ENCODE results near the gene GRXCR2.

DNA sequence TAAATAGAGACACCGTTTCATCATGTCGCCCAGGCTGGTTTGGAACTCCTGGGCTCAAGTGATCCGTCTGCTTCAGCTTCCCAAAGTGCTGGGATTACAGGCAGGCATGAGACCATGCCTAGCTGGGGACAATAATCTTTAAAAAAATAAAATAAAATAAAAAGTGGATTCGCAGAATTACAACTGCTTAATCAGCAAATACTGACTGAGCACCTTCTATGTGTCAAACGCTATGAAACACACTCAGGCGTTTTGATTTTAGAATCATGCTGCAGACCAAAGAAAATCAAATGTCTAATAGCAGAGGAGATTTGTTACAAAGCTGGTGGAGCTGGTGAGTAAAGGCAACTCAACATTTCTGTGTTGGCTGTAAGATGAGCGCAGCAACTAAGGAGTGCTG, 40.9 kb upstream of the GRXCR2 start:
- TF ChIP-seq, protein P1, sequence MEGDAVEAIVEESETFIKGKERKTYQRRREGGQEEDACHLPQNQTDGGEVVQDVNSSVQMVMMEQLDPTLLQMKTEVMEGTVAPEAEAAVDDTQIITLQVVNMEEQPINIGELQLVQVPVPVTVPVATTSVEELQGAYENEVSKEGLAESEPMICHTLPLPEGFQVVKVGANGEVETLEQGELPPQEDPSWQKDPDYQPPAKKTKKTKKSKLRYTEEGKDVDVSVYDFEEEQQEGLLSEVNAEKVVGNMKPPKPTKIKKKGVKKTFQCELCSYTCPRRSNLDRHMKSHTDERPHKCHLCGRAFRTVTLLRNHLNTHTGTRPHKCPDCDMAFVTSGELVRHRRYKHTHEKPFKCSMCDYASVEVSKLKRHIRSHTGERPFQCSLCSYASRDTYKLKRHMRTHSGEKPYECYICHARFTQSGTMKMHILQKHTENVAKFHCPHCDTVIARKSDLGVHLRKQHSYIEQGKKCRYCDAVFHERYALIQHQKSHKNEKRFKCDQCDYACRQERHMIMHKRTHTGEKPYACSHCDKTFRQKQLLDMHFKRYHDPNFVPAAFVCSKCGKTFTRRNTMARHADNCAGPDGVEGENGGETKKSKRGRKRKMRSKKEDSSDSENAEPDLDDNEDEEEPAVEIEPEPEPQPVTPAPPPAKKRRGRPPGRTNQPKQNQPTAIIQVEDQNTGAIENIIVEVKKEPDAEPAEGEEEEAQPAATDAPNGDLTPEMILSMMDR (tag by site-specific recombination; IDR thresholded peaks at IDR 0.05): no peak
- TF ChIP-seq ZNF155 (tag by site-specific recombination; IDR thresholded peaks at IDR 0.05) (no peak), ZNF292 (tag by site-specific recombination; IDR thresholded peaks at IDR 0.05; ENCODE audit: borderline replicate concordance, low read depth) (no peak), RBAK (tag by site-specific recombination; IDR thresholded peaks at IDR 0.05) (no peak)

All from HEK293 (cell line).